Measurements from ENCODE around the gene SPRED3. TPM values are rescaled to one million over a fixed set of nuclear protein-coding genes. Genes with fewer than 3 reads are reported as not detected.

SPRED3 gene
- total and polyA plus RNA-seq, 8 donors = 0.37 to 5.2 (median 0.96) TPM

DNA sequence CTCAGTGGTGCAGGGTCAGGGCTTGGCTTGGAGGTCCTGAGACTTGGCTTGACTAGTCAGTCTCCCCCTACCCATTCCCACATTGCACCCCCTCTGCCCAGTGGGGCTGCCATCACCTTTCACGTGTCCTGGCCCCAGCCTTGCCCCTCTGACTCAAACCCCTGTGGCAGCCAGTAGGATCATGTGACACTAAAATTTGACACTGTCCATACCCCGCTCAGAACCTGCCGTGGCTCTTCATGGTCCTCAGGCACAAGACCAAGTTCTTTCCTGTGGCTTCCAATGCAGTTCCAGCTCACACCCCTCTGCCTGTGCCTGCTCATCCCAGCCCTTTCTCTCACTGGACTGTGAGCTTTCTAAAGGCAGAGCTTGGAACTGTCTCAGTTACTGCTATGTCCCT is 11.9 kb upstream of the SPRED3 start:
- TF ChIP-seq, protein P1, sequence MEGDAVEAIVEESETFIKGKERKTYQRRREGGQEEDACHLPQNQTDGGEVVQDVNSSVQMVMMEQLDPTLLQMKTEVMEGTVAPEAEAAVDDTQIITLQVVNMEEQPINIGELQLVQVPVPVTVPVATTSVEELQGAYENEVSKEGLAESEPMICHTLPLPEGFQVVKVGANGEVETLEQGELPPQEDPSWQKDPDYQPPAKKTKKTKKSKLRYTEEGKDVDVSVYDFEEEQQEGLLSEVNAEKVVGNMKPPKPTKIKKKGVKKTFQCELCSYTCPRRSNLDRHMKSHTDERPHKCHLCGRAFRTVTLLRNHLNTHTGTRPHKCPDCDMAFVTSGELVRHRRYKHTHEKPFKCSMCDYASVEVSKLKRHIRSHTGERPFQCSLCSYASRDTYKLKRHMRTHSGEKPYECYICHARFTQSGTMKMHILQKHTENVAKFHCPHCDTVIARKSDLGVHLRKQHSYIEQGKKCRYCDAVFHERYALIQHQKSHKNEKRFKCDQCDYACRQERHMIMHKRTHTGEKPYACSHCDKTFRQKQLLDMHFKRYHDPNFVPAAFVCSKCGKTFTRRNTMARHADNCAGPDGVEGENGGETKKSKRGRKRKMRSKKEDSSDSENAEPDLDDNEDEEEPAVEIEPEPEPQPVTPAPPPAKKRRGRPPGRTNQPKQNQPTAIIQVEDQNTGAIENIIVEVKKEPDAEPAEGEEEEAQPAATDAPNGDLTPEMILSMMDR (IDR thresholded peaks at IDR 0.05) = no peak
- Histone ChIP-seq H3K27me3 (no peaks in the 10 kb centered on the region), H3K27ac (no peak overlapping the region), H3K36me3 (peaks cover 7 to 19% (median 9%) of the 10 kb centered on the region in 3 donors), H3K4me1 (peaks cover 0 to 11% (median 4%) of the 10 kb centered on the region in 3 donors), H3K4me3 (no peak overlapping the region), H3K9me3 (no peaks in the 10 kb centered on the region)
- DNase-seq = no peak
- intact Hi-C loops (cut with DNase I) = no loop called here
- no peak for FAIRE-seq
- no peak for ATAC-seq
- 85 to 86% methylated on average over 3 of the region's 3 CpGs for WGBS, 2 donors

DNA sequence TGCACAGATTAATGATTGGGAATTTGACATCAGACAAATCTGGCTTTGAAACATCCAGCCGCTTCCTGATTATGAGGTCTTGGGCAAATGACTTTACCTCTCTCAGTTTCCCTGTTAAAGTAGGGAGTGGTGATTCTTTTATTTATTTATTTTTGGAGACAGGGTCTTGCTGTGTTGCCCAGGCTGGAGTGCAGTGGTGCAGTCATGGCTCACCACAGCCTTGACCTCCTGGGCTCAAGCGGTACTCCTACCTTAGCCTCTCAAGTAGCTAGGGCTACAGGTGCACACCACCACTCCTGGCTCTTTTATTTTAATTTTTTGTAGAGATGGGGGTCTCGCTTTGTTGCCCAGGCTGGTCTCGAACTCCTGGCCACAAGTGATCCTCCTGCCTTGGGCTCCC is 11.4 kb upstream of the SPRED3 start:
- DNase-seq (no peak), ATAC-seq (no peak), FAIRE-seq (no peak)
- intact Hi-C loops (cut with DNase I) = no loop called here
- Histone ChIP-seq H3K27me3 (no peaks in the 10 kb centered on the region), H3K9me3 (no peaks in the 10 kb centered on the region), H3K27ac (no peak overlapping the region), H3K36me3 (peaks cover 7 to 23% (median 13%) of the 10 kb centered on the region in 3 donors), H3K4me1 (peaks cover 0 to 11% (median 4%) of the 10 kb centered on the region in 3 donors), H3K4me3 (no peak overlapping the region)
- TF ChIP-seq, protein P1 (IDR thresholded peaks at IDR 0.05) = no peak
- 98 to 99% methylated on average over 4 of the region's 4 CpGs for WGBS, 2 donors

DNA sequence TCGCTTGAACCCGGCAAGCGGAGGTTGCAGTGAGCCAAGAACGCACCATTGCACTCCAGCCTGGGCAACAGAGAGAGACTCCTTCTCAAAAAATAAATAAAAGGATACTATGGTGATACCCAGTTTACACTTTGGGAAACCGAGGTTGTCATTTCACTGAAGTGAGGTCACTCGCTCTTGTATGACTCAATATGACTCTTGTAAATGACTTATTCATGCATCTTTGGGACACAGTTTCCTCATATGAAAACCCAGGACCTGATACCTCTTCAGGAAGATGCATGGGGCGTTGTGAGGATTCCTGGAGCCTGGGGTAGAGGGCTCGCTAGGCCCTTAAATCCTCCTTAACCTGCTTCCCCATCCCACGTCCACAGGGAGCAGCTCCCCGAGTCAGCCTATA is 9.6 kb upstream of the SPRED3 start:
- TF ChIP-seq, protein P1 (IDR thresholded peaks at IDR 0.05) = no peak
- H3K4me3 ChIP-seq = no peak overlapping the region
- WGBS, 2 donors = 94 to 97% methylated on average over 10 of the region's 10 CpGs
- intact Hi-C loops (cut with DNase I) = no loop called here
- no peak for DNase-seq
- H3K36me3 ChIP-seq = peaks cover 7 to 40% (median 13%) of the 10 kb centered on the region in 3 donors
- H3K27ac ChIP-seq = no peak overlapping the region
- H3K4me1 ChIP-seq = peaks cover 0 to 11% (median 4%) of the 10 kb centered on the region in 3 donors
- no peaks in the 10 kb centered on the region for H3K9me3 ChIP-seq
- FAIRE-seq = no peak
- no peaks in the 10 kb centered on the region for H3K27me3 ChIP-seq
- no peak for ATAC-seq

DNA sequence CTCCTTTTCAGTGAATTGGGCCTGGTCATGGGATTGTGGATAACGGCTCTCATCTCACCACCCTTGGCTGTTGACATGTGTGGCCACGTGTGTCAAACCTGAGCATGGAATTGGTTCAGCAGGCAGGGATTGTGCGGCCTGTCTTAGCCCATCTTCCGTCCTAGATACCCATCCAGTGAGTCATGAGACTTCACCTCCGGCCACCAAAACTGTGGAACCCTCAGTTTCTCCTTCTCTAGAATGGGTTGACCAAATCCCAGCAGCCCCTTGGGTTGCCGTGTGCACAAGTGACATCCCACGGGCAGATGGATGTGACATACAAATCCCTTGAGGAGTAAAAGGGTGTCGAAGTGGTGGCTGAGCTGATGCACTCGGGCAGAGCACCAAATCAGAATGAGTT is 7.4 kb upstream of the SPRED3 start:
- no peaks in the 10 kb centered on the region for H3K27me3 ChIP-seq
- no peak for DNase-seq
- H3K27ac ChIP-seq = no peak overlapping the region
- 91 to 96% methylated on average over 9 of the region's 9 CpGs for WGBS, 2 donors
- FAIRE-seq = no peak
- H3K4me3 ChIP-seq = no peak overlapping the region
- peaks cover 7 to 40% (median 13%) of the 10 kb centered on the region in 3 donors for H3K36me3 ChIP-seq
- H3K9me3 ChIP-seq = no peaks in the 10 kb centered on the region
- intact Hi-C loops (cut with DNase I) = no loop called here
- ATAC-seq = no peak
- TF ChIP-seq, protein P1 (IDR thresholded peaks at IDR 0.05) = no peak
- peaks cover 0 to 3% (median 0%) of the 10 kb centered on the region in 3 donors for H3K4me1 ChIP-seq

DNA sequence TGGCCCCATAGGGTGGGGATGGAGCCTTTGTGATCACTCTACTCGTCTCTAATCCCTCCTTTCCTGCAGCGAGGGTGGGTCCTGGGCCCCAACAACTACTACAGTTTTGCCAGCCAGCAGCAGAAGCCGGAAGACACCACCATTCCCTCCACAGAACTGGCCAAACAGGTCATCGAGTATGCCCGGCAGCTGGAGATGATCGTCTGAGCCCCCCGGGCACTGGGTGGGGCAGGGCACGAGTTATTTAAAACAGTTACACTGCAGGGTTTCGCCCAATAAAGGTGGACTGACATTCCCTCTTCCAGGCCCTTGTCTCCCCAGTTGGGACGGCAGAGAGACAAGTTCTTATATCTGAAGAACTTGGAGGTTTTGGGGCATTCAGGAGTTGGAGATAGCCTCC is 5.3 kb upstream of the SPRED3 start:
- intact Hi-C loops (cut with DNase I) = no loop called here
- WGBS, 2 donors = 89 to 91% methylated on average over 10 of the region's 10 CpGs
- DNase-seq (no peak), FAIRE-seq (no peak), ATAC-seq (no peak)
- Histone ChIP-seq H3K4me1 (peaks cover 0 to 11% (median 0%) of the 10 kb centered on the region in 3 donors), H3K27ac (no peak overlapping the region), H3K27me3 (no peaks in the 10 kb centered on the region), H3K9me3 (no peaks in the 10 kb centered on the region), H3K4me3 (no peak overlapping the region), H3K36me3 (peaks cover 7 to 40% (median 13%) of the 10 kb centered on the region in 3 donors)
- TF ChIP-seq, protein P1 (IDR thresholded peaks at IDR 0.05) = no peak
